ENCODE data around the gene OR7C2. TPM values are rescaled to one million over a fixed set of nuclear protein-coding genes. Genes with fewer than 3 reads are reported as not detected.

The OR7C2 gene
- total RNA-seq = not detected

DNA sequence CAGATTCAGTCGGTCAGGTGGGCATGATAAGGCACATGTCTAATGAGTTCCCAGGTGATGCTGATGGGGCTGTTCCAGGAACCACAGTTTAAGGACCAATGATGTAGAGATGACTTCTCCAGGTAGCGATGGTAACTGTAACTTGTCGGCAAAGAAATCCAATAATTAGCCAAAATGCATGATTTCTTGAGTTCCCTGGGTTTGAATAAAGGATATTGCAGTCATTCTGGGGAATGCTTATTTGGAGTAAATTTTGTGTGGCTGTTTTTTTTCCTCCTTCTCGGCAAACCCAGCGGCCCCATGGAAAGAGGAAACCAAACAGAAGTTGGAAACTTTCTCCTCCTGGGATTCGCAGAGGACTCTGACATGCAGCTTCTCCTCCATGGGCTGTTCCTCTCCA, at the start of gene OR7C2:
OR7C2 (plus strand) TSS at position 301 of the 400 bp plus-strand sequence; CDS start at position 301, 0 bp downstream.
- intact Hi-C loops (cut with DNase I; ENCODE audit: low total_unique reads) = no loop called here

DNA sequence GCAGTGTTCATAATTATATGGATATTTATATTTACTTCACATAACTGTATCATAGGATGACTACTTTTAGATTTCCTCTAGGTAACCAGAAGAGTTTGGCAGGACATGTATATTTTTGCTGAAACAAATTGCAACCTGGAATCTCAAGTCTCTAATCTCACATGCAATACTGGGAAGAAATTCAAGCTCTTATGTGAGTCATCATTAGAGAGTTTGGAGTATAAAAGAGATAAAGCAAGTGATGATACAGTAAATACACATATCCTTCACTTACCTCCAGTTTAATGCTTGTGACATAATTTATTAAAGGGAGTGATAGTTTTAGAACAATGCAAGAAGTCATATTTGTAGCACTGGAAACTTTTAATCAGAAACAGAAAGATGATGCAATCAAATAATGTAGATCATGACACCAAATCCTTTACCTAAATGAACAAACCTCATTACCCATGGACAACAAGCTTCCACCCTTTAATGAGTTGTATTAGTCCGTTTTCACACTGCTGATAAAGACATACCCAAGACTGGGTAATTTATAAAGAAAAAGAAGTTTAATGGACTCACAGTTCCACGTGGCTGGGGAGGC, 39.5 kb upstream of the OR7C2 start:
- Histone ChIP-seq H3K27ac (no peak overlapping the region), H3K27me3 (no peaks in the 10 kb centered on the region), H3K9me3 (no peaks in the 10 kb centered on the region), H3K4me3 (no peak overlapping the region), H3K4me1 (no peaks in the 10 kb centered on the region), H3K36me3 (no peaks in the 10 kb centered on the region)
- DNase-seq (ENCODE audit: low spot score in 2 of 2) = no peak
- TF ChIP-seq POLR2A (IDR thresholded peaks at IDR 0.05) (no peak), POLR2AphosphoS5 (IDR thresholded peaks at IDR 0.05) (no peak)
- TF ChIP-seq, protein P1, sequence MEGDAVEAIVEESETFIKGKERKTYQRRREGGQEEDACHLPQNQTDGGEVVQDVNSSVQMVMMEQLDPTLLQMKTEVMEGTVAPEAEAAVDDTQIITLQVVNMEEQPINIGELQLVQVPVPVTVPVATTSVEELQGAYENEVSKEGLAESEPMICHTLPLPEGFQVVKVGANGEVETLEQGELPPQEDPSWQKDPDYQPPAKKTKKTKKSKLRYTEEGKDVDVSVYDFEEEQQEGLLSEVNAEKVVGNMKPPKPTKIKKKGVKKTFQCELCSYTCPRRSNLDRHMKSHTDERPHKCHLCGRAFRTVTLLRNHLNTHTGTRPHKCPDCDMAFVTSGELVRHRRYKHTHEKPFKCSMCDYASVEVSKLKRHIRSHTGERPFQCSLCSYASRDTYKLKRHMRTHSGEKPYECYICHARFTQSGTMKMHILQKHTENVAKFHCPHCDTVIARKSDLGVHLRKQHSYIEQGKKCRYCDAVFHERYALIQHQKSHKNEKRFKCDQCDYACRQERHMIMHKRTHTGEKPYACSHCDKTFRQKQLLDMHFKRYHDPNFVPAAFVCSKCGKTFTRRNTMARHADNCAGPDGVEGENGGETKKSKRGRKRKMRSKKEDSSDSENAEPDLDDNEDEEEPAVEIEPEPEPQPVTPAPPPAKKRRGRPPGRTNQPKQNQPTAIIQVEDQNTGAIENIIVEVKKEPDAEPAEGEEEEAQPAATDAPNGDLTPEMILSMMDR (IDR thresholded peaks at IDR 0.05) = no peak
- intact Hi-C loops (cut with DNase I; ENCODE audit: low total_unique reads) = no loop called here

More for the DNA sequence above, at the start of gene OR7C2:
- no peaks in the 10 kb centered on the region for H3K9me3 ChIP-seq
- H3K4me1 ChIP-seq = no peaks in the 10 kb centered on the region
- TF ChIP-seq POLR2AphosphoS5 (IDR thresholded peaks at IDR 0.05) = no peak
- TF ChIP-seq, protein P1 (IDR thresholded peaks at IDR 0.05) = no peak
- TF ChIP-seq POLR2A (IDR thresholded peaks at IDR 0.05) = no peak
- H3K4me3 ChIP-seq = no peak within 1 kb of the TSS
- H3K36me3 ChIP-seq = no peaks in the 10 kb centered on the region
- no peak for DNase-seq (ENCODE audit: low spot score in 2 of 2)
- no peak within 1 kb of the TSS for H3K27ac ChIP-seq
- H3K27me3 ChIP-seq = no peaks in the 10 kb centered on the region

DNA sequence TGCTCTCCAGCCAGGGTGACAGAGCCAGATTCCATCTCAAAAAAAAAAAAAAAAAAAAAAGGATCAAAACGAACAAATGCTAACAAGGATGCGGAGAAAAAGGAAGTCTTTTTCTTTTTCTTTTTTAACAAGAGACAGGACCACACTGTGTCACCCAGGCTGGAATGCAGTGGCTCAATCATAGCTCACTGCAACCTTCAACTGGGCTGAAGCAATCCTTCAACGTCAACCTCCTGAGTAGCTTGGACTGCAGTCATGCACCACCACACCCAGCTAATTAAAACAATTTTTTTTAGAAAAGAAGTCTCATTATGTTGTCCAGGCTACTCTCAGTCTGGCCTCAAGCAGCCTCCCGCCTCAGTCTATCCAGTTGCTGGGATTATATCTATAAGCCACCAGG, 34.6 kb upstream of the OR7C2 start:
- TF ChIP-seq, protein P1 (IDR thresholded peaks at IDR 0.05) = no peak
- TF ChIP-seq POLR2AphosphoS5 (IDR thresholded peaks at IDR 0.05) (no peak), POLR2A (IDR thresholded peaks at IDR 0.05) (no peak)
- intact Hi-C loops (cut with DNase I; ENCODE audit: low total_unique reads) = no loop called here
- no peak for DNase-seq (ENCODE audit: low spot score in 2 of 2)
- Histone ChIP-seq H3K9me3 (no peaks in the 10 kb centered on the region), H3K4me1 (no peaks in the 10 kb centered on the region), H3K4me3 (no peak overlapping the region), H3K36me3 (no peaks in the 10 kb centered on the region), H3K27ac (no peak overlapping the region), H3K27me3 (no peaks in the 10 kb centered on the region)

DNA sequence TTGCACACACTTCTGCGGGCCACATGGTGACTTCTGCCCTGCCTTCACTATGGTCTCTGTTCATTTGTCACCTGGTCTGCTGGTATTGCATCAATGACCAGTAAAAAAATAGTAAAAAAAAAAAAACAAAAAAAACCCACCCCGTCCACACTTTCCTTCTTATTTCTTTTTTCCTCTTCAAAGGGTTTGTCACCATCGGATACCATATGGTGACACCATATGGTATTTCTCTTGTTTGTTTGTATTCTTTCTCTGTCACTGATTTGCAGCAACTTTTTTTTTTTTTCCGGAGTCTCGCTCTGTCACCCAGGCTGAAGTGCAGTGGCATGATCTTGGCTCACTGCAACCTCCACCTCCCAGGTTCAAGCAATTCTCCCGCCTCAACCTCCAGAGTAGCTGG, 26.2 kb upstream of the OR7C2 start:
- Histone ChIP-seq H3K27ac (no peak overlapping the region), H3K4me3 (no peak overlapping the region), H3K9me3 (no peaks in the 10 kb centered on the region), H3K27me3 (no peaks in the 10 kb centered on the region), H3K4me1 (no peaks in the 10 kb centered on the region), H3K36me3 (no peaks in the 10 kb centered on the region)
- intact Hi-C loops (cut with DNase I; ENCODE audit: low total_unique reads) = no loop called here
- TF ChIP-seq POLR2AphosphoS5 (IDR thresholded peaks at IDR 0.05) (no peak), POLR2A (IDR thresholded peaks at IDR 0.05) (no peak)
- TF ChIP-seq, protein P1 (IDR thresholded peaks at IDR 0.05) = no peak
- DNase-seq (ENCODE audit: low spot score in 2 of 2) = no peak

DNA sequence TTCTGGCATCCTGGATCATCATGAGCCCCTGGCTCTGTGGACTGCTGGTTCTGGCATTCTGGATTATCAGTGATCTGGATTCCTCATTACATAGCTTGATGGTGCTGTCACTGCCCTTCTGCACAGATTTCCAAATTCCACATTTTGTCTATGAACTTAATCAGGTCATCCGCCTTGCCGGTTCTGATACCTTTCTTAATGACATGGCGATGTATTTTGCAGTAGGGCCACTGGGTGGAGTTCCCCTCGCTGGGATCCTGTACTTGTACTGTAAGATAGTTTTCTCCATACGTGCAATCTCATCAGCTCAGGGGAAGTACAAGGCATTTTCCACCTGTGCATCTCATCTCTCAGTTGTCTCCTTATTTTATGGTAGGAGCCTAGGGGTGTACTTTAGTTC, 24.4 kb upstream of the OR7C2 start:
- no peak for TF ChIP-seq POLR2AphosphoS5 (IDR thresholded peaks at IDR 0.05)
- TF ChIP-seq, protein P1 (IDR thresholded peaks at IDR 0.05) = no peak
- TF ChIP-seq POLR2A (IDR thresholded peaks at IDR 0.05) = no peak
- Histone ChIP-seq H3K27me3 (no peaks in the 10 kb centered on the region), H3K4me3 (no peak overlapping the region), H3K9me3 (no peaks in the 10 kb centered on the region), H3K27ac (no peak overlapping the region), H3K36me3 (no peaks in the 10 kb centered on the region), H3K4me1 (no peaks in the 10 kb centered on the region)
- no peak for DNase-seq (ENCODE audit: low spot score in 2 of 2)
- intact Hi-C loops (cut with DNase I; ENCODE audit: low total_unique reads) = no loop called here

Data from breast epithelium (tissue), 4 donors.